ENCODE data around the gene MRPS10.

Gene MRPS10

DNA sequence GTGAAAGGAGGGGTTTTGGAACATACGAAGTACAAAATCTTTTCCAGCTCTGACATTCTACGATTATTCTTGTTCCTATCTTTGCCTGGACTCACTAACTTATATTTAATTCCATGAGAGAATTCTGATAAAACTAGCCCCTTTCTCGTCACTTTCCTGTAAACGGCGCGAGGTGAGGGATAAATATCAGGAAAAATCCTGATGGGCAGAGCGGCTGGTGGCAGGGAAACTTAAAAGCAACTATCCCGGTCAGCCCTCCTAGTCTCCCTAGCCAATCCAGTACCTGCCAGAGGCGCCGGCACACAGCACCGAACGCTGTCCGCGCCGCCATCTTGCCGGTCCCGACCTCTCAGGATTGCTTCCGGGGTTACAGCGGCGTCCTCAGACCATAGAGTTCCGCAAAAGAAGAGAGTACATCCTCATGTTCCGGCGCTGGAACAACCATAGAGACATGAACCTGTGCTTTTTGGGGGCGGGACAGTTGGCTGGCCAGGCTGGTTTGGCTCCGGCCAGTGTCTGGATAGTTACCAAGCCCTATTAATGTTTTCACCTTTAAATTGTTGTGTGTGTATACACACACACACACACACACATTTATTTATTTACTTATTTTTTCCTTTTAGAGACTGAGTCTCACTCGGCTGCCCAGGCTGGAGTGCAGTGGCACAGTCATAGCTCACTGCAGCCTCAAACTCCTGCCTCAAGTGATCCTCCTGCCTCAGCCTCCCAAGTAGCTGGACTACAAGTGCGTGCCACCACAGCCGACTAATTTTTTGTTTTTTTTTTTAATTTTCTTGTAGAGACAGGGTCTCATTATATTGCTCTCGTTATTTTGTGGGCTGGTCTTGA is at the start of gene MRPS10:
Gene MRPS10, minus strand, starts transcription at position 343 of the 849 bp plus-strand sequence. Its CDS starts 12 bp downstream, at position 331.
- peak; percentile 96 for DNase-seq

DNA sequence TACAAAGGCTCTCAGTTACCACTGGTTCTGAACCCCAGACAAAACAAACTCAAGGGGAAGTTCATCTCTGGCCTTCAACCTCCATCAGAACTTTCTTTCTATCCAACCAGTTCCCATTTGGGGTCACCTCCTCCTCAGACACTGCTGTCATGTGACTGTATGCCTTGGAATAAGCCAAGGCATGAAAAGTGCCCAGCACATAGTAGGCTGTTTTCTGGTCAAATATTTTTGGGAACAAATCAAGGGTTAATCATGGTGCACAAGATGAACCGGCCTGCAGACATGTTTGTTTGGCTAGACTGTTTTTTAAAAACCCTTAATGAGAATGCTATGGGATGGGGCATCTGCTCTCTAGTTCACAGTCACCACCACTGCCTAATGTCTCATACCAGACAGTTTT is 48.9 kb upstream of the MRPS10 start:
- no peak for DNase-seq

DNA sequence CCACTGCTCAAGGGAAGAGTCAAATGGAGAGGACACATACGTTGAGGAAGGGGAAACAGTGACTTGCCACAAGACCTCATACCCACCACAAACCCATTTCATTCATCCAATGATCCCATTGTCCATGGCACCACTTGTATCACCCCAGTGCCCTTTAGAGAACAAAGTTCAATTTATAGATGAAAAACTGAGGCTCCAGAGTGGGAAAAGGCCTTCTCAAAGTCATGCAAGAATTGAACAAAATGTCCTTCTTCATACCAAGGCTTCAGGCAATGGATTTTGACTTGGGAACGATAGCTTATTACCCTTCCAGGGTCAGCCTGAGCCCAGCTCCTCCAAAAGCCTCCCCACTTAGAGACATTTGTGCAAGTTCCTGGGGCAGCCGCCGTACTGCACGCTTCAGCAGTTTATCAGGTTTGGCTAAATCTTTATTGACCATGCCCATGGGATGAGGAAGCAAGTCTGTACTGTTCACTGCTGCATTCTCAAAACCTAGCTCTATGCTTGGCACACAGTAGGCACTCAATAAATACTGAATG is 47.3 kb upstream of the MRPS10 start:
- DNase-seq = no peak

DNA sequence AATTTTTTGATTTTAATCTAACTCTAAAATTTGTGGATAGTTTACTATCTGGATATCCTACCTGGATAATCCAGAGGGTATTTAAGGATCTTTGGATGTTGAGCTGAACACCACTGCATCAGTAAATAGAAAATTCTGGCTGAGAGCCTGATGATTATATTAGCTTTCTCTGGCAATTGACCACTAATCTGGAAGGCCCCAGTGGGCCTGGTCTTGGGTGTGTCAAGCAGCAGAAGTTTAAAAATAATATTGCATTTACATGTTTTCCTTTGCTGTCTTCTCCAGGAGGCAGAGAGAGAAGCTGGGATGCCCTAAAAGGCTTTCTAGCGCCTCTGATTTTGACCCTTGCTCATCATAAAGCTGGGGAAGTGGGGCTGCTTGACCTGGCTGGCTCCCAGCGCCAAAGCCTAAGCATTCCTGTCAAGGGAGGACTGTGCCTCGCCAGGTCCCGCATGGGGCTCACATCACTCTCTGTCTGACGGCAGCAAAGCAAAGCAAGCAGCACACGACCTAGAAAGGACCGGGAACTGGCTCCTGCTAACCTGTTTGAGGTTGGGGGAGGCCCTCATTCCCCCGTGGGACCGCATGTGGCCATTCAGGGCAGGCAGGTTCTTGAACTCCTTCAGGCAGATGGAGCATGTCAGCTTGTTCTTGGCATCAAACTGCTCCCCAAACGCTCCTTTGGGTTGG is 46.6 kb upstream of the MRPS10 start:
- no peak for DNase-seq

DNA sequence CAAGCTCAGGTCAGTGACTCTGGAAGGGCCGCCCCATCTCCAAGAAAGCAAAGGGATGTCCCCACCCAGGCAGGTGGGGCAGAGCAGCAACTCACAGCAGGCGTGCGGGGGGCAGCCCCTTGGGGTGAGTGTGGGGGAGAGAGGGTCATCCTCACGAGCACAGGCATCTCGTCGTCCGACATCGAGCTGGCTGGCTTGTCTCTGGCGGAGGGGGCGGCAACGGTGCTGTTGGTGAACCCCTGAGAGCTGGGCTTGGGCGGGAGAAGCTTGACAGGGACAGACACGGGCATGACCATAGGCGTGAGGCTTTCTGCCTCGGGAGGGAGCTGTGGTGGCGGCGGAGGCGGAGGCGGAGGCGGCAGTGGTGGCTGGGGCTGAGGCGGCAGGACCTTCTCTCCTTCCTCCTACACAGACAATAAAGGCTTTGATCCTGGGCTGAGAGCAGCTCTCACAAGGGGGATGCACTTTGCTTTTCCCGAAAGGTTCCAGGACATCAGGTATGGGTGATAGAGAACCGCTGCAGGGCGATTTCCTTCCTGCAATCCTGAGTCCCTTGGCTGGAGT is 45.6 kb upstream of the MRPS10 start:
- DNase-seq = no peak

DNA sequence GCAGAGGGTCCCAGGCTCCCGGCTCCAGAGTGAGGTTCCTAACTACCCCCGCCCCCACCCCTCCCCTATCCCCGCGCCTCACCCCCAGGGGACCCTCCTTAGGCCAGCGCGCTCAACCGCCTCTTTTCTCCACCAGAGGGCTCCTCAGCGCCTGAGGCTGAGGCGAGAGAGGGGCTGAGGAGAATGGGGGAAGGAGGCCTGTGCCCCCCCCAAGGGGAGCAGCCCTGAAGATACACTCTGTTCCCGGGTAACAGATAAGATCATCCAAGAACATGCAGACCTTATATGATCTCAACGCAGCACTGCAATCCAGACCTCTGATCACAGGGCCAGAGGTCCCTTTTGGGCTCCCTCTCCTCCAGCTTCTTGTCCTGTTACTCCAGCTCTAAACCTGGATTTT is 43.3 kb upstream of the MRPS10 start:
- DNase-seq = peak; percentile 24

DNA sequence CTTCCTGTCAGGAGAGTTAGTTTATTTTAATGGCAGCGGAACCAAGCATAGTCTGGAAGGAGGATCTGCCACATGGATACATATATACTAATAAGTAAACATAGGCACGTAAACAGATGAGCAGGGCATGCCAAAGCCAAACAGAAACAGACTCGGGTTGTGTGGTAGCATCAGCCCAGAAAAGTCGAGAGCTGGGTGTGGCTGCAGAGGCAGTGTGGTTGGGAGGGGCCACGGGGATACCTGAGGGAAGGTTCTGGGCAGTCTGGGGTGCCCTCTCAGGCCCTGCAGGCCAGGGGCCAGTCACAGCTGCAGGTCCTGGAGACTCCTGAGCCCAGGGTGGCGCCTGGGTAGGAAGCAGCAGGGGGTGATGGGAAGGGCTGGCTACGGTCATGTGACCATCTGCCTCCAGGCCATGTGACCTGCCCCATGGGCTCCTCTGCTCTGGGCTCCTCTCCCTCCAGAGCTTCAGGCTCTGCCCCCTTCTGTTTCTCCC is 42.8 kb upstream of the MRPS10 start:
- DNase-seq = peak; percentile 13

DNA sequence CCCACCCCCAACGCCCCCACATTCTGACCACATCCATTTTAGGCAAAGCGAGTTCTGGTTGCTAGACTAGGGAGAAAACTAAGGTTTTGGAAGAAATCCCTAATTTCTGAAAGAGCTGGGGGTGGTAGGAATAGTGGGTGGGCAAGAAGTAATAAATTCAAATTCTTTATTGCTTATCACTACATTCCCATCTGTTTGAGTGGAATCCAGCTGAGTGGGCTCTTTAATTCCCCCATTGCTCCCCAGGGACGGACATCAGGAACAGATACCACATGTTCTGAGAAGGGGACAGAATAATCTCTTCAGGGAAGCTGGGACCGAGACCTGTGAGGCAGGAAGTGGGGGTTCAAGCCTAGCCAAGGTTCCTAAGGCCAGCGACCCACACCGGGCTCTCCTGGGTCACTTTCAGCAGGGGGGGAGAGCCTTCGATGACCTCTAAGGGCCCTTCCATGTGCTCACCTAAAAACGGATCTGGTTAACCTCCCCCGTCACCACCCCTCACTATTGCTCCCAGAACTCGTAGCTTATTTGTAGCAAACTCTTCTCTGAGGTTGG is 42.3 kb upstream of the MRPS10 start:
- DNase-seq = no peak

DNA sequence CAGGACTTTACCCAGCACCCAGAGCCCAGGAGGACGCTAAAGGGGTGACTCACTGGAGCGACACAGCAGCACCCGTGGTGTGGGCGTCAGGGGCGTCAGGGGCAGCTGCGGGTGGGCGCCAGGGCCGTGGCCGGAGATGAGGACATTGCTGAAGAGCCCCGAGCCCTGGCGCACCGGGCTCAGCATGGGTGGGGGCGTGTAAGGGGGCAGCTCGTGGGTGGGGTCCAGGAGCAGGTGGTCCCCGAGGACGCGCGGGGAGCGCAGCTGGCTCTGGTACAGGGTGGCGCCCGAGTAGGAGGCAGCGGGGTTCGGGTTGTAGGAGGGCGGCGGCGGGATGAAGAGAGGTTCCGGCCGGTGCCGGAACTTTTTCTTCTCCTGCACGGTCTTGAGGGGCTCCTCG is 41.6 kb upstream of the MRPS10 start:
- DNase-seq = no peak

DNA sequence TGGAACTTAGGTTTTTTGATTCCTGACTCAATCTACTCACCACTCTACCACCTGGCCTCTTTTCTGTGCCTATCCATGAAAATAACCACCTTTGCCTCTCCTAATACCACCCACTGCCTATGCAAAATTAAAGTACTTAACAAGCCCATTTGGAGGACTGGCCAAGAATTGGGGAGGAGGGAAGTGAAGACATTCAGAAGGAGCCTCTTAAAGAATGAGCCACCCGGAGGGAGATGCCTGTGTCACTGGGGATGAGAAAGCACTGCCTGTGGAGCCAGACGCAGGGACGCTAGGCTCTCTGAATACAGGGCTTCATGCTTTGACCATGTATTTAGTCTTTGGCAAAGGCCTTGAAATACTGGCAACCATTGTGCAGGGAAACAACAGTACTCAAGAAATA is 40.0 kb upstream of the MRPS10 start:
- DNase-seq = no peak

DNA sequence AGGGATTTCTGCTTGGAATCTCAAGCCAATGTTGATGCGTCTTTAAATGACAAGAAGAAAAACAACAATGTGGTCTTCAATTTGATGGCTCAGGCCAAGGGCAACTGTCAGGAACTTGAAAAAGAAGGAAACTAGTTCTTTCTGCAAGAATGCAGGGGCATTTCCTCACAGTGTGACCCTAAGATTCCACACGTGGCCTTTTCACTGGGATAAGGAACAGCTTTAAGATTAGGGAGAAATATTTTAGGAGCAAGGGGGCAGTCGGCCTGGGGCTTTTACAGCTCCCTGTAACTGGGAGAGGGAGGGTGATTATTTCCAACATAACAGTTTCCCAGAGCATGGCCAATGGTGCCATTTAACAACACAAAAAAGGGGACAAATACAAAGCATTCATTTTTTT is 39.4 kb upstream of the MRPS10 start:
- DNase-seq = no peak

DNA sequence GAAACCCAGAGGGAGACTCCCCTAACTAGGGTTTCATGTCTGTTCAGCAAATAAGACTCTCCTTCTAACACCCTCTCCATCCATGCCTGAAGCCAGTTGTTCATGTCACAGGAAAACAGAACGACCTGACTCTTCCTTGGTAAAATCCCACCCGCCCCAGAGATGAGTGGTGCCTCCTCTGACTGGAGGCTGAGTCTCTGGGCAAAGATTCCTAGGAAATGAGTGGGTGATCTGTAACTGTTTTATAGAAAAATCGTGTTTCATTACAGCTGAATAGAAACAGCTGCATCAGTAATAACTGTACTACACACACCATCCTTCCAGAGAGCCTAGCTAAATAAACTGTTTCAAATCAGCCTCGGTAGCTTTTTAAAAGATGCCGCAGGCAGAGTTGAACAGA is 37.4 kb upstream of the MRPS10 start:
- no peak for DNase-seq

DNA sequence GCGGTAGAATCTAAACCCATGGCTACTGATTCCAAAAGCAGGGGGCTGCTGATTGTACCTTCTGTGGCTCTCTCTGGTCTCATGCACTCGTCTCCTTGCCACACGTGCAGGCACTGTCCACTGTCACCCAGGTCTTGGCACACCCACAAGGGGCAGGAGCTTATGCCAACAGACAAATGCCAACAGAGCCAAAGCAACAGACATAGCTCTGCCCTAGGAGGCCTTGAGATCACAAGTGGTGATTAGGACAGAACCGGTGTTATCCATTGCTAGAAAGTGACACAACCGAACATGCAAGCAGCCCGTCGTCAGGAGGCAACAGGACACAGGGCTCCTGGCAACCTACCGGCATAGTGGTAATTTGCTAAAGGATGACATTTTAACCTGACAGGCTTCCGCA is 36.8 kb upstream of the MRPS10 start:
- no peak for DNase-seq

DNA sequence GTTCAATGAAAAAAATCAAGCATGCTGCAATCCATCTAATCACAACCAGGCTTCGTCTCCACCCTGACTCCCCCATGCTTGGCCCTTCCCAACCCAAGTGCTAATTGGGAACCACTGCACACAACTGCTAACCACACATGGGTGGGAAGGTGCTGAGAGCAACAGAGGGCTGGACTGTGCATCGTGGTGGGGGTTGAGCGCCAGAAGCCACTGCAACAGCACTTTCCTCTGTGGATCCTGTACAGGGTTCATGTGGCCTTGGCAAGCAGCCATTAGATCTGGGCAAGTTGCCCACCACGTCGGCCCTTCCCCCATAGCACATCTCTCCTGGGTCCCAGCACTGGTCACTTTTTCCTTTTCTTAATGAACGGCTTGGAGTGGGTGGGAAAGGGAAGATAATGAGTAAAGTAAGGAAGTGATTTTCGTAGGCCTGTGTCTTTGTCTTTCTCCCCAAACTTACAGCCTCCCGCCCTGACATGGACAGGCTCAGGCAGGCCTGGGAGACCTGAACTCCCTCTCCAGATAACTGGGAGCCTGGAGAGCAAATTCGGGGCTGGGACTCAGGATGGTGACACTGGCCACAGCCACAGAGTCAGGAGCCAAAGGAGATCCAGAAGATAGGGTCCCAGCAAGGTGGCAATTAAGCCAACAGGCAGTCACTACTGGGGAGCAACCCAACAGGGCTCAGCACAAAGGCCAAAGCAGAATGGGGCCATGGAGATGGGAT is 34.4 kb upstream of the MRPS10 start:
- DNase-seq = no peak

DNA sequence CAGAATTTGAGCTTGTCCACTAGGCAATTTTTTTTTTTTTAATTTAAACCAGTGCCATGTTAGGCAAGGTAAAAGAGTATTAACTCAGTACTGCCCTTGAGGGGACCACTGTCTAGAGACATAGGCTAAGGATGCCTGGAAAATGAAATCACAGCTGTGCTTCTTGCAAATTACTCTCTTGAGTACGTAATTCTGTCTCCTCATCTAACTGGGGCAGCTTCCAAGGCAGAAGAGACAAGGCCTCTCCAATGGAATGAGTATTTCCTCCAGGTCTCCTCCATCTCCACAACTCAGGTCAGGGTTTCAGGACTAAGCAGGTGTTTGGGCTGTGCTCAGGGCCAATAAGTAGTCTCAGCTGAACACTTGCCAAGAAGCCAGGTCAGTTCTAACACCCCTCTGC is 33.8 kb upstream of the MRPS10 start:
- no peak for DNase-seq

DNA sequence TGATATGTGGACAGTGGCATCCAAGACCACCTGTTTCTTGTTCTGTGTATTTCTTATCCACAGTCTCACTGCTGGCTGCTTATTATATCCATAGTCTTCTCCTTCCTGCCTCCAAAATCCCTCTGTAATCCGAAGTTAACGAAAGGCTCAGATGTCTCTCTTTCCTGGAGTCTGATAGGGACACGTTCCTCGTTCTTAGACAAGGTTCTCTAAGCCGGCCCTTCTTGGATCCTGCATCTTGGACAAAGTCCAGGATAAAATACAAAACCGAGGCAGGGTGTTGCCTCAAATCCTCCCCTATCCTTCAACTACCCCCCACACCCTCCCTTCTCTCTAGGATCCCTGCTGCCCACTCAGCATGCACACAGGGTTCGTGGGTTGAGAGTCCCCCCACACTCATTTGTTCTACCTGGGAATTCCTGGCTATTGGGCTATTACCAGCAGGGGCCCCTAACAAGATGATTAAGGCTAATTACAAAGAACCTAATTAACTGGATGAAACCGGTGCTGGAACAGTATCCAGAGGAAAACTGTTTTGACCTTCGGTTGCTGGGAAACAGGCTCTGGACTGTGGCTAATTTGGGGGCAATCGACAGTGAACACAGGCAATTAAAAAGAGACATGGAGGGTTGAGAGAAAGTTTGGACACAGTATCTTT is 32.7 kb upstream of the MRPS10 start:
- DNase-seq = no peak

DNA sequence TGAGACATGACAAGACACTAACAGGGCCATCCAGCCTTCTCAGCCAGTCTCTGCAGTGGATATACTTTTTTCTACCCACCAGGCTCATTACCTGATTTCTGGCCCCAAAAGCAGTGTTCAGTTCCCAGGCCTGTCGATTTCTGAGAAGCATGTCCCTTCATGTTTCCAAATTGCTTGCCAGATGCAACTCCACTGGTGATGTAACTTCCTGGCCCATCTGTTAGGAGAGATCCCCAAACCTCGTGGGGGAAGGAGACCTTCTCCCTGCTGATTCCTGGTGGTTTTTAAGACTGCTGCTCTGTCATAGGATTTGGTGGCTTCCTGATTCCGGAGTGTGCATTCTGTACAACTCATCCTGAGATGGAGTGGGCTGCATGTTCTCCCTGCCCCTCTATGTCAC is 31.6 kb upstream of the MRPS10 start:
- DNase-seq = no peak

DNA sequence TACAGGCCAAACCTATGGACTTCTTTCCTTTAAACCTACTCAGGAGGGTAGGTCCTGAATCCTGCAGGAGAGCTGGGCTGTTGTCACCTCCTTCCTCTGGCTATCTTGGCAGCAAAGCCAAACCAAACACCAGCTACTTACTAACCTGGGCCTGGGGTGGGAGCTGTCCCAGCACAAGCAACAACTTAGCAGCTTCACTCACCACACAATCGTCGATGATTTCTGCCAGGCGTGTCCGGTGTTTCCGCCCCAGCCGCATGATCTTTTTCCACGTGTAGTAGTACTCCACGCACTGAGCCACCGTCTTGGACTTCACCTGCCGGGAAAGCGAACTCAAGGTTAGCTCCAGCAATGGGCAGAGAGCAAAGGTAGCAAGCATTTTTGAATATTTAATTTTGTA is 25.4 kb upstream of the MRPS10 start:
- no peak for DNase-seq

DNA sequence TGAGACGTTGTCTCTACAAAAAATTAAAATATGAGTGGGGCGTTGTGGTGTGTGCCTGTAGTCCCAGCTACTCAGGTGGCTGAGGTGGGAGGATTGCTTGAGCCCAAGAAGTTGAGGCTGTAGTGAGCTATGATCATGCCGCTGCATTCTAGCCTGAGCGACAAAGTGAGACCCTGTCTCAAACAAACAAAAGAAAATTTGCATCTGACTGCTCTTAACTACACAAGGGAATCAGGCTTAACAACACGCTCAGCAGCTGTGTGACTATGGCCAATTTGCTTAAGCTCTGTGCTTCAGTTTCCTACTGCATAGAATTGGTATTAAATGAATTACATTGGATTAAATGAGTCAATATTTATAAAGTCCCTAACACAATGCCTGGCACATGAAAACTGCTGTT is 24.3 kb upstream of the MRPS10 start:
- no peak for DNase-seq

DNA sequence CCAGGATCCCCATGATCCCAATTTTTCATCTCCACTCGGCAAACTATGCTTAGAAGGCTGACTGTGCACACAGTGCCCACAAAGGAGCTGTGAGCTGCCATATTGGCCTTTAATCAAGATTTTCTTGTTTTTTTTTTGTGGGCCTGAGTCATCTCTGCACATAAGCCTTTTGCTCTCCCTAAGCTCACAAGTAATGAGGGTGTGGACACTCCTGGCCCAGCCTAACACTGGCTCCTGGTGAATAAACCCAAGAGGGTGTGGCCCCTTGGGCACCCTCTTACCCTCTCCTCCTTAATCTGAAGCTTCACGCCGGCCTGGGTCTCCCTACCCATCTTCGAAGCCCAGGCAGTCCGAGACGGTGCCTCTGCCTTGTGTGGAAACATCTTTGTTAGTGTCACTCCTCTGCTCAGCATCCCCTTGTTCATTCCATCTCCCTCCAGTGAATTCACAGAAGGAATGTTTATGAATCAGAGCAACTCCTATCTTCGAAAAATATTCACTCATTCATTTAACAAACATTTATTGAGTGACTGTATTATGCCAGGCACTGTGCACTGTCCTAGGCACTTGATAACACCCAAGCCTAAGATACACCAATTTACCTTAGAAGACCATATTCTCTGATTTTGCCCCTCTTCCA is 22.2 kb upstream of the MRPS10 start:
- DNase-seq = peak; percentile 40

DNA sequence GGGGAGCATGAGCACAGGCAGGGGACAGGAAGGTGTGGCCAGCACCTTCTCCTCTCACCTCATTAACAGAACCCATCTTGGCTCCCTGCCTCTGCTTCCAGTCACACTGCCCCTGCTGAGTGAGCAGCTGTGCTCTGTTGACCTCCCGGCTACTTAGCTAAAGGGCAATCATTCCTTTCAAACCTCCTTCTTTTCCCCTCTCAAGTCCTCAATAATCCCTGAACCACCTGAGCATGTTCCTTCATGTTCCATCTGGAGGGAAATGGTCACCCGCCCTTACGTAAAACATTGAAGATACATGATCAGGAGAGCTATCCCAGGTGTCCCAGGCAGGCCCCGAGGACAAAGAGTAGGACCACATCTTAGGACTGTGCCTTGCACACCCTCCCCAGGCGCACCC is 21.7 kb upstream of the MRPS10 start:
- no peak for DNase-seq

DNA sequence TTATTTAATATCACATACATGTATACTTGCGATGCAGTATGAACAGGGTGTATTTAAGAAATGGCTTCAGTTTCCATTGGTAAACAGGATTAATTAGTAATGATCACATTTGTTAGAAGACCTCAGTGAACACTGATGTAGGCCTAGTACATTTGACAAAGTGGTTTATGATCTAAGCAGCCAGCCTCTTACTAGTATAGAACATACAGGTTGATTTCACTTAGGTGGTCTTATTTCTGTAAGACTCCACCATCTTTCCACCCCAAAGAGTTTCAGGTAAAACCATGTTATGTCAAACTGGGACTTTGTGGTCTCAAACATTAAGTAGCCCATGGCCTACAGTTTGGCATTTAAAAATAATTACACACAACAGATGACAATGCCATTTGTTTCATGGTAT is 20.2 kb upstream of the MRPS10 start:
- no peak for DNase-seq

Measured in EL (cell line).